ENCODE results near the gene IRF5.

Gene IRF5

GRCh38 chr7:128923411-128923800, 14.3 kb upstream of the IRF5 start:
- DNase-seq (ENCODE audit: low read depth, low spot score): no peak
- H3K27me3 ChIP-seq (ENCODE audit: insufficient read depth, insufficient read length): no peaks in the 10 kb centered on the region

DNA sequence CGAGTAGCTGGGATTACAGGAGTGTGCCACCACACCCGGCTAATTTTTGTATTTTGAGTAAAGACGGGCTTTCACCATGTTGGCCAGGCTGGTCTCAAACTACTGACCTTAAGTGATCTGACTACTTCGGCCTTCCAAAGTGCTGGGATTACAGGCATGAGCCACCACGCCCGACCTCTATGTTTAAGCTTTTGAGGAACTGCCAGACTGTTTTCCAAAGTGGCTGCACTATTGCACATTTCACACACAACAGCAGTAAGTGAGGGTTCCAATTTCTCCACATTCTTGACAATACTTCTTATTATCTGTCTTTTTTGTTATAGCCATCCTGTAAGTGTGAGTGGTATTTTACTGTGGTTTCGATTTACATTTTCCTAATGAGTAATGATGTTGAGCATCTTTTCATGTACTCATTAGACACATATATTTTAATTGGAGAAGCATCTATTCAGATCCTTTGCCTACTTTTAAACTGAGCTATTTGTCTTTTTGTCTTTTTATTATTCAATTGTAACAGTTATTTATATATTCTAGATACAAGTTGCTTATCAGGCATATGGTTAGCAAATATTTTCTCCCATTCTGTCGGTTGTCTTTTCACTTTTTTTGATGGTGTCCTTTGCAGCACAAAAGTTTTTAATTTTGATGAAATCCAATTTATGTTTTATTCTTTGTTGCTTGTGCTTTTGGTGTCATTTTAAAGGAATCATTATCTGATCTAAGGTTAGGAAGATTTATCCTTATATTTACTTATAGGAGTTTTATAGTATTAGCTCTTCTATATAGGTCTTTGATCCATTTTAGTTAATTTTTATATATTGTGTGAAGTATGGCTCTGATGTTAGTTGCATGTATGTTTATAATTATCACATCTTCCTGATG, 12.8 kb upstream of the IRF5 start:
- no peak for DNase-seq (ENCODE audit: low read depth, low spot score)
- TF ChIP-seq ZNF274 (IDR thresholded peaks at IDR 0.05; ENCODE audit: low read depth, low read length) (no peak), SUZ12 (IDR thresholded peaks at IDR 0.05; ENCODE audit: extremely low read depth, insufficient read depth, insufficient read length) (no peak), YY1 (IDR thresholded peaks at IDR 0.05; ENCODE audit: insufficient read depth, insufficient read length) (no peak)
- no peaks in the 10 kb centered on the region for H3K27me3 ChIP-seq (ENCODE audit: insufficient read depth, insufficient read length)
- H3K9ac ChIP-seq (ENCODE audit: insufficient read length, low read depth): no peak overlapping the region
- H3K4me3 ChIP-seq (ENCODE audit: insufficient read length, low read depth): no peak overlapping the region
- H3K36me3 ChIP-seq (ENCODE audit: insufficient read depth, insufficient read length, low read length): no peaks in the 10 kb centered on the region
- H3K9me3 ChIP-seq (ENCODE audit: insufficient read depth, low read length): peaks cover 6% of the 10 kb centered on the region; the same call in 1 of the 2 replicates
- H3K4me1 ChIP-seq (ENCODE audit: insufficient read depth, insufficient read length): no peaks in the 10 kb centered on the region

More at GRCh38 chr7:128923411-128923800, 14.3 kb upstream of the IRF5 start:
- no peaks in the 10 kb centered on the region for H3K36me3 ChIP-seq (ENCODE audit: insufficient read depth, insufficient read length, low read length)
- peaks cover 4% of the 10 kb centered on the region; the same call in 1 of the 2 replicates for H3K9me3 ChIP-seq (ENCODE audit: insufficient read depth, low read length)
- no peak for TF ChIP-seq SUZ12 (IDR thresholded peaks at IDR 0.05; ENCODE audit: extremely low read depth, insufficient read depth, insufficient read length)
- no peak for TF ChIP-seq YY1 (IDR thresholded peaks at IDR 0.05; ENCODE audit: insufficient read depth, insufficient read length)
- TF ChIP-seq ZNF274 (IDR thresholded peaks at IDR 0.05; ENCODE audit: low read depth, low read length): no peak
- H3K4me1 ChIP-seq (ENCODE audit: insufficient read depth, insufficient read length): no peaks in the 10 kb centered on the region
- H3K9ac ChIP-seq (ENCODE audit: insufficient read length, low read depth): no peak overlapping the region
- H3K4me3 ChIP-seq (ENCODE audit: insufficient read length, low read depth): no peak overlapping the region

DNA sequence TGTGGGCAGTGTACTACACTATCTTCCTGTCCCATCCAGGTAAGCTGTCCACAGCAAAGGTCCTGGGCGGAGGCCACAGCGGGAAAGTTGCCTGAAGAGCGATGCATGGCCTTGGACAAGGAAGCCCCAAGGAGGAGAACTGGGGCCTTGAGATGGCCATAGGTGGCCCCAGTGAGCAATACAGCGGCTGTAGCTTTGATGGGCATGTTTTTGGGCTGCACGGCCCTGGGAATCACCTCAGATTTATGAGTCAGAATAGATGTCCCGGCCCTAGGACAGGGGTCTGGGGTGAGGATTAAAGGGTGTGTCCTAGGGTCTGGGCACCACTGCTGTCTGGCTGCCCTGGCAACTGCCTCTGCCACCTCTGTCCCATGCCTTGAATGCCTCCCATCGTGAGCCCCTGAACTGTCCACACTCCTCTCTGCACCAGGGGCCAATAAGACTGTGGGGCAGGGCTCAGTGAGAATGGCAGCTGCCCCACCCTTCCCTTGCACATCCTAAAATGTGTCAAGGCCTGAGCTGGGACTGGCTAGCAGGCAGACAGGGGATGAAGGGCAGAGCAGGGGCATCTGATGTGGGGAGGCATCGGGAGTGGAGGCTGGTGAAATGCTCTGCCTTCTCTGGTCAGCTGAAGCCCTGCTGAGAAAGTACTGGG, 9.4 kb upstream of the IRF5 start:
- H3K27me3 ChIP-seq (ENCODE audit: insufficient read depth, insufficient read length): no peaks in the 10 kb centered on the region
- TF ChIP-seq YY1 (IDR thresholded peaks at IDR 0.05; ENCODE audit: insufficient read depth, insufficient read length) (no peak), SUZ12 (IDR thresholded peaks at IDR 0.05; ENCODE audit: extremely low read depth, insufficient read depth, insufficient read length) (no peak), ZNF274 (IDR thresholded peaks at IDR 0.05; ENCODE audit: low read depth, low read length) (no peak)
- DNase-seq (ENCODE audit: low read depth, low spot score): no peak
- no peak overlapping the region for H3K9ac ChIP-seq (ENCODE audit: insufficient read length, low read depth)
- H3K9me3 ChIP-seq (ENCODE audit: insufficient read depth, low read length): peaks cover 6% of the 10 kb centered on the region; the same call in 1 of the 2 replicates
- no peaks in the 10 kb centered on the region for H3K36me3 ChIP-seq (ENCODE audit: insufficient read depth, insufficient read length, low read length)
- H3K4me1 ChIP-seq (ENCODE audit: insufficient read depth, insufficient read length): no peaks in the 10 kb centered on the region
- no peak overlapping the region for H3K4me3 ChIP-seq (ENCODE audit: insufficient read length, low read depth)

DNA sequence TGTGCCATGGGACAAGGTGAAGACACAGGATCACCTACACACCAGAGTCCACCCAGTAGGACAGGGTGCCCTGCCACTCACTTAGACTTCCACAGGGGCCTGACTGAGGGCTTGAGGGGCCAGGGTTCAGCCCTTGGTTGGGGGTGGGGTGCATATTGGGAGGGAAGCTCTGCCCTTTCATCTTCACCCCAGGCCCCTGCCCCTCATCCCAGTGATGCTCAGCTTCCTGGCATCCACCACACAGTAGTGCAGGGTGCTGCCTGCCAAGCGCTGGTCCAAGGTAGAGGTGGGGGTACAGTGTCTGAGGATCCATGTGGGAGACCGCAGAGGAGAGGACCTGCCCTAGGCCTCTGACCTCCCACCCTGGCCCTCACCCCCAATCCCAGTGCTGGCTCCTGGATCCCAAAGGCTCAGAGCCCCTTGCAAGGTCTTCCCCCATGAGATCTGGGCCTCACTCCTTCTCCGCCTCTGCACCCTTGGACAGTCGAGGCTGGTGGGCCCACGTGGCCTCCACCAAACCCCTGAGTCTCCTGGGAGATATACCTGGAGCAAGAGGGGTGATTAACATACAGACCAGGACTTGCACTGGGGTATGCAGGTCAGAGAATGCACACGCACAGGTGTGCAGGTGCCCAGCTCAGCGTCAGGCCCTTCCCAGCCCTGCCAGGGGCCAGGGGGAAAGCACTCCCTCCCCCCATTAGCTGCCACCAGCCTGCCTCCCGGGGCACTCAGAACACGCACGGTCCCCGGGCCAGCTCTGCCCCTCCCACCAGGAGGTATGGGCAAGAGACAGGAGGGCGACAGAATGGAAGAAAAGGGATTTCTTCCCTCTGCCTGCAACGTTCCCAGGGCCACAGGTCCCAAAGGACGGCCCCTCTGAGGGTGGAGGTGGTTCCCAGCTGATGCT, 8.6 kb upstream of the IRF5 start:
- no peak overlapping the region for H3K4me3 ChIP-seq (ENCODE audit: insufficient read length, low read depth)

GRCh38 chr7:128931190-128931798, 6.4 kb upstream of the IRF5 start:
- TF ChIP-seq SUZ12 (IDR thresholded peaks at IDR 0.05; ENCODE audit: extremely low read depth, insufficient read depth, insufficient read length) (no peak), ZNF274 (IDR thresholded peaks at IDR 0.05; ENCODE audit: low read depth, low read length) (no peak), YY1 (IDR thresholded peaks at IDR 0.05; ENCODE audit: insufficient read depth, insufficient read length) (no peak)
- Histone ChIP-seq H3K27me3 (ENCODE audit: insufficient read depth, insufficient read length) (peaks cover 20% of the 10 kb centered on the region), H3K9me3 (ENCODE audit: insufficient read depth, low read length) (peaks cover 6% of the 10 kb centered on the region; the same call in 1 of the 2 replicates), H3K36me3 (ENCODE audit: insufficient read depth, insufficient read length, low read length) (no peaks in the 10 kb centered on the region), H3K9ac (ENCODE audit: insufficient read length, low read depth) (no peak overlapping the region), H3K4me3 (ENCODE audit: insufficient read length, low read depth) (no peak overlapping the region), H3K4me1 (ENCODE audit: insufficient read depth, insufficient read length) (no peaks in the 10 kb centered on the region)
- DNase-seq (ENCODE audit: low read depth, low spot score): no peak

More for the DNA sequence above, 8.6 kb upstream of the IRF5 start:
- no peak for TF ChIP-seq SUZ12 (IDR thresholded peaks at IDR 0.05; ENCODE audit: extremely low read depth, insufficient read depth, insufficient read length)
- no peak for TF ChIP-seq ZNF274 (IDR thresholded peaks at IDR 0.05; ENCODE audit: low read depth, low read length)
- TF ChIP-seq YY1 (IDR thresholded peaks at IDR 0.05; ENCODE audit: insufficient read depth, insufficient read length): no peak
- no peak for DNase-seq (ENCODE audit: low read depth, low spot score)
- Histone ChIP-seq H3K36me3 (ENCODE audit: insufficient read depth, insufficient read length, low read length) (no peaks in the 10 kb centered on the region), H3K27me3 (ENCODE audit: insufficient read depth, insufficient read length) (no peaks in the 10 kb centered on the region), H3K9ac (ENCODE audit: insufficient read length, low read depth) (no peak overlapping the region), H3K4me1 (ENCODE audit: insufficient read depth, insufficient read length) (no peaks in the 10 kb centered on the region), H3K9me3 (ENCODE audit: insufficient read depth, low read length) (peaks cover 6% of the 10 kb centered on the region; the same call in 1 of the 2 replicates)

Data from NT2/D1 (cell line).